Spleen (tissue), 11 donors: ENCODE data around the gene GALNT18. TPM values are rescaled to one million over a fixed set of nuclear protein-coding genes. Genes with fewer than 3 reads are reported as not detected.

Experiments used
- DNase-seq: peaks from one replicate; pipeline ENCODE4 v3.0.0-alpha.2; 2020
- H3K27ac ChIP-seq, 8 donors: fragments of 200-600 bp; sonication (generic) in 7 of 8; 1 replicate in 4 of 8; 2 replicates in 4 of 8; pipeline versions ENCODE4 v1.5.0 to v1.8.0; 2016 to 2021; ENCODE audit warnings: inconsistent platforms in 4 of 8, mild to moderate bottlenecking in 4 of 8, moderate library complexity in 1 of 8
- H3K27me3 ChIP-seq, 7 donors: fragments of 200-600 bp; sonication (generic) in 6 of 7; replicated peaks in 1 of 7; 1 replicate in 4 of 7; 2 replicates in 3 of 7; pipeline versions ENCODE4 v1.5.0 to v1.8.0; 2016 to 2021; ENCODE audit warnings: inconsistent platforms in 3 of 7, mild to moderate bottlenecking in 1 of 7
- H3K36me3 ChIP-seq, 6 donors: fragments of 200-600 bp; sonication (generic) in 5 of 6; 1 replicate in 4 of 6; 2 replicates in 2 of 6; pipeline versions ENCODE4 v1.5.0 to v1.8.0; 2016 to 2021; ENCODE audit warnings: inconsistent platforms in 2 of 6
- H3K4me1 ChIP-seq, 6 donors: fragments of 200-600 bp; sonication (generic) in 5 of 6; 1 replicate in 3 of 6; 2 replicates in 3 of 6; pipeline versions ENCODE4 v1.5.0 to v1.8.0; 2016 to 2021; ENCODE audit warnings: inconsistent platforms in 3 of 6
- H3K4me3 ChIP-seq, 8 donors: fragments of 200-600 bp; sonication (generic) in 7 of 8; 1 replicate in 4 of 8; 2 replicates in 4 of 8; pipeline versions ENCODE4 v1.5.0 to v1.8.0; 2016 to 2021; ENCODE audit warnings: inconsistent platforms in 4 of 8, mild to moderate bottlenecking in 4 of 8, moderate library complexity in 2 of 8
- H3K9me3 ChIP-seq, 8 donors: fragments of 200-600 bp; sonication (generic) in 7 of 8; 1 replicate in 4 of 8; 2 replicates in 4 of 8; pipeline versions ENCODE4 v1.5.0 to v1.8.0; 2016 to 2021; ENCODE audit warnings: inconsistent platforms in 4 of 8
- POLR2A ChIP-seq, 3 donors: fragments of 450-650 bp; IDR thresholded peaks; one replicate each; pipeline ENCODE4 v1.5.1; 2017; ENCODE audit warnings: antibody characterized with exemption in 3 of 3, mild to moderate bottlenecking in 1 of 3
- POLR2AphosphoS5 ChIP-seq, 3 donors: sonication (generic); formaldehyde crosslinking; IDR thresholded peaks; one replicate each; pipeline ENCODE4 v1.5.1; 2017; ENCODE audit warnings: antibody characterized with exemption in 3 of 3
- WGBS, 5 donors: extraction: QIAGEN DNeasy Blood & Tissue Kit in 3 of 5; methylation state at CpG; one replicate each; pipeline versions ENCODE4 v1.1.5 to v1.1.7; 2013 to 2018; 5-methylcytosine and 5-hydroxymethylcytosine counted together
- intact Hi-C: fragments of 100-400 bp; cut with DNase I; formaldehyde crosslinking; loops from one replicate; pipeline ENCODE4 v1.15.0; 2023; ENCODE audit warnings: low total_unique reads
- polyA plus RNA-seq, 3 donors: library from polyadenylated mRNA; stranded (reverse); fragments of 200-250 nt; gene quantifications; one replicate each; pipeline ENCODE4 v1.2.1, GENCODE V29; 2013
- total RNA-seq, 7 donors: library from RNA; depleted of rRNA in 3 of 7; stranded (reverse); fragments of >200 nt in 3 of 7; fragmentation: NEBNext Ultra II Directional in 4 of 7; extraction: Animal tissue kit (Norgen Biotek cat#: 25700) in 4 of 7; gene quantifications; one replicate each; pipeline versions ENCODE4 v1.1.0 to v1.2.1, GENCODE V29; 2016 to 2021
- TF ChIP-seq, protein P1 (sequence below), 11 experiments: fragments of 200-600 bp in 7 of 11; fragments of 450-650 bp in 4 of 11; sonication (generic) in 4 of 11; IDR thresholded peaks in 8 of 11; conservative IDR thresholded peaks in 3 of 11; 1 replicate in 7 of 11; 2 replicates in 4 of 11; pipeline versions ENCODE4 v1.4.0 to v1.8.0; 2016 to 2021; ENCODE audit warnings: antibody characterized with exemption in 11 of 11, inconsistent platforms in 4 of 11, mild to moderate bottlenecking in 1 of 11
- donor health status: healthy with polysubstance abuse.
- donor health status: DM: no; HTN: no; CAD: no; lungs with moderate emphysema.
- donor health status: DM: no; HTN: no; CAD: no.
- donor health status: Bipolar disorder and iron deficiency.
- donor health status: healthy.
- donor health status: DM: no; HTN: no; CAD: no.
- donor health status: DM: yes; HTN: yes; CAD: no.

The GALNT18 gene
- total and polyA plus RNA-seq, 10 donors = 0.87 to 6.9 (median 3.9) TPM

DNA sequence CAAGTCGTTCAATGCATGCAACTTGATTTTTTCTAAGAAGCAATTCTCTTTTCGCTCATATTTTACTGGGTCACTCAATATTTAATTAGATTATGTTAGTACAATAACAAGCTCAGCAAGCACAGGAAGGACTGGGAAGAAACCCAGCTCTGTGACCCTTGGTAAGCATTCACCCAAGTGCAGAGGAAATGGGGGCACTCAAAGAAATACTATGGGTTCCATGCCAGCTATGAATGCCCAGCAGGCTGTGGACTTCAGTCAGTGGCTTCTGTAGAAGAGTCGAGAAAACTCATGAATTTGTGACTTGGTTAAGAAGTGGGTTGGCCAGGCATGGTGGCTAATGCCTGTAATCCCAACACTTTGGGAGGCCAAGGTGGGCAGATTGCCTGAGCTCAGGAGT is 123.6 kb downstream of the GALNT18 start:
- Histone ChIP-seq H3K4me3 (no peak overlapping the region), H3K9me3 (no peaks in the 10 kb centered on the region), H3K27ac (no peak overlapping the region), H3K4me1 (peaks cover 0 to 4% (median 0%) of the 10 kb centered on the region in 6 donors), H3K36me3 (no peaks in the 10 kb centered on the region), H3K27me3 (no peaks in the 10 kb centered on the region)
- TF ChIP-seq POLR2A (IDR thresholded peaks at IDR 0.05) = no peak
- no peak for TF ChIP-seq POLR2AphosphoS5 (IDR thresholded peaks at IDR 0.05)
- TF ChIP-seq, protein P1, sequence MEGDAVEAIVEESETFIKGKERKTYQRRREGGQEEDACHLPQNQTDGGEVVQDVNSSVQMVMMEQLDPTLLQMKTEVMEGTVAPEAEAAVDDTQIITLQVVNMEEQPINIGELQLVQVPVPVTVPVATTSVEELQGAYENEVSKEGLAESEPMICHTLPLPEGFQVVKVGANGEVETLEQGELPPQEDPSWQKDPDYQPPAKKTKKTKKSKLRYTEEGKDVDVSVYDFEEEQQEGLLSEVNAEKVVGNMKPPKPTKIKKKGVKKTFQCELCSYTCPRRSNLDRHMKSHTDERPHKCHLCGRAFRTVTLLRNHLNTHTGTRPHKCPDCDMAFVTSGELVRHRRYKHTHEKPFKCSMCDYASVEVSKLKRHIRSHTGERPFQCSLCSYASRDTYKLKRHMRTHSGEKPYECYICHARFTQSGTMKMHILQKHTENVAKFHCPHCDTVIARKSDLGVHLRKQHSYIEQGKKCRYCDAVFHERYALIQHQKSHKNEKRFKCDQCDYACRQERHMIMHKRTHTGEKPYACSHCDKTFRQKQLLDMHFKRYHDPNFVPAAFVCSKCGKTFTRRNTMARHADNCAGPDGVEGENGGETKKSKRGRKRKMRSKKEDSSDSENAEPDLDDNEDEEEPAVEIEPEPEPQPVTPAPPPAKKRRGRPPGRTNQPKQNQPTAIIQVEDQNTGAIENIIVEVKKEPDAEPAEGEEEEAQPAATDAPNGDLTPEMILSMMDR (IDR thresholded peaks at IDR 0.05 in 8 of 11, conservative IDR thresholded peaks at IDR 0.05 in 3 of 11) = no peak
- WGBS, 5 donors = 55 to 75% (median 63%) methylated on average over 3 of the region's 3 CpGs
- DNase-seq = no peak
- intact Hi-C loops = no loop called here

GRCh38 chr11:11496879-11497278 is 124.9 kb downstream of the GALNT18 start:
- WGBS, 5 donors = 86 to 95% (median 92%) methylated on average over 2 of the region's 2 CpGs
- peaks cover 0 to 4% (median 0%) of the 10 kb centered on the region in 6 donors for H3K4me1 ChIP-seq
- no peak overlapping the region for H3K4me3 ChIP-seq
- no peak overlapping the region for H3K27ac ChIP-seq
- TF ChIP-seq, protein P1 (IDR thresholded peaks at IDR 0.05 in 8 of 11, conservative IDR thresholded peaks at IDR 0.05 in 3 of 11) = no peak
- no peak for TF ChIP-seq POLR2AphosphoS5 (IDR thresholded peaks at IDR 0.05)
- no peak for TF ChIP-seq POLR2A (IDR thresholded peaks at IDR 0.05)
- no peaks in the 10 kb centered on the region for H3K9me3 ChIP-seq
- intact Hi-C loops = no loop called here
- H3K27me3 ChIP-seq = no peaks in the 10 kb centered on the region
- H3K36me3 ChIP-seq = no peaks in the 10 kb centered on the region
- DNase-seq = no peak

GRCh38 chr11:11494348-11494747 is 127.5 kb downstream of the GALNT18 start:
- no peak for DNase-seq
- peaks cover 0 to 4% (median 0%) of the 10 kb centered on the region in 6 donors for H3K4me1 ChIP-seq
- intact Hi-C loops = no loop called here
- WGBS, 5 donors = 85 to 94% (median 86%) methylated on average over 2 of the region's 2 CpGs
- no peaks in the 10 kb centered on the region for H3K9me3 ChIP-seq
- no peak overlapping the region for H3K4me3 ChIP-seq
- no peaks in the 10 kb centered on the region for H3K36me3 ChIP-seq
- H3K27ac ChIP-seq = no peak overlapping the region
- no peaks in the 10 kb centered on the region for H3K27me3 ChIP-seq
- TF ChIP-seq POLR2A (IDR thresholded peaks at IDR 0.05) (no peak), POLR2AphosphoS5 (IDR thresholded peaks at IDR 0.05) (no peak)
- TF ChIP-seq, protein P1 (IDR thresholded peaks at IDR 0.05 in 8 of 11, conservative IDR thresholded peaks at IDR 0.05 in 3 of 11) = no peak

- Histone ChIP-seq H3K9me3 (no peaks in the 10 kb centered on the region), H3K27me3 (no peaks in the 10 kb centered on the region), H3K27ac (no peak overlapping the region), H3K4me1 (peaks cover 0 to 4% (median 0%) of the 10 kb centered on the region in 6 donors), H3K4me3 (no peak overlapping the region), H3K36me3 (no peaks in the 10 kb centered on the region)
- WGBS, 5 donors = 80 to 90% (median 87%) methylated on average over 6 of the region's 6 CpGs
- intact Hi-C loops = no loop called here
- no peak for DNase-seq
- TF ChIP-seq, protein P1 (IDR thresholded peaks at IDR 0.05 in 8 of 11, conservative IDR thresholded peaks at IDR 0.05 in 3 of 11) = no peak
- TF ChIP-seq POLR2A (IDR thresholded peaks at IDR 0.05) = no peak
- no peak for TF ChIP-seq POLR2AphosphoS5 (IDR thresholded peaks at IDR 0.05)
These were observed 128.1 kb downstream of the GALNT18 start for GRCh38 chr11:11493698-11494097.
